ENCODE measurements around the gene RPL37A.

- TF ChIP-seq CTCF (IDR thresholded peaks at IDR 0.05; ENCODE audit: low read length) (no peak), EZH2 (optimal IDR thresholded peaks at IDR 0.05; ENCODE audit: low read depth, low read length) (no peak), EZH2phosphoT487 (IDR thresholded peaks at IDR 0.05; ENCODE audit: low read length) (no peak)
Observed at GRCh38 chr2:216453955-216454614, 44.6 kb upstream of the RPL37A start.

Measured in MM.1S (cell line).